ENCODE results near the gene GANC. TPM values are rescaled to one million over a fixed set of nuclear protein-coding genes. Genes with fewer than 3 reads are reported as not detected.
A peak's percentile ranks its signal among the peaks of the same experiment; 100 is the strongest.
"Not testable (repeated sequence)": the region's sequence is repeated elsewhere in the genome, so short reads cannot be mapped to it uniquely, and the experiment has no call there.

GANC gene
- total RNA-seq, 1 donor = 25.5 TPM

- H3K4me3 ChIP-seq (ENCODE audit: low read depth, low read length) = no peak overlapping the region
- TF ChIP-seq CTCF (IDR thresholded peaks at IDR 0.05; ENCODE audit: insufficient read depth, low read depth, low read length) = no peak
- no peak for DNase-seq (ENCODE audit: low read depth)
Measured at GRCh38 chr15:42289166-42289565, 16.2 kb downstream of the GANC start.

GRCh38 chr15:42301004-42301403, 28.0 kb downstream of the GANC start:
- H3K4me3 ChIP-seq (ENCODE audit: low read depth, low read length); DNase-seq (ENCODE audit: low read depth): not testable (repeated sequence)

GRCh38 chr15:42306681-42307080, 33.7 kb downstream of the GANC start:
- DNase-seq (ENCODE audit: low read depth) = peak; percentile 88
- H3K4me3 ChIP-seq (ENCODE audit: low read depth, low read length) = no peak overlapping the region
- TF ChIP-seq CTCF (IDR thresholded peaks at IDR 0.05; ENCODE audit: insufficient read depth, low read depth, low read length) = no peak

GRCh38 chr15:42313463-42313862, 40.5 kb downstream of the GANC start:
- TF ChIP-seq CTCF (IDR thresholded peaks at IDR 0.05; ENCODE audit: insufficient read depth, low read depth, low read length) = no peak
- no peak for DNase-seq (ENCODE audit: low read depth)
- H3K4me3 ChIP-seq (ENCODE audit: low read depth, low read length) = no peak overlapping the region

GRCh38 chr15:42314818-42315217, 41.8 kb downstream of the GANC start:
- DNase-seq (ENCODE audit: low read depth) = no peak
- no peak for TF ChIP-seq CTCF (IDR thresholded peaks at IDR 0.05; ENCODE audit: insufficient read depth, low read depth, low read length)
- H3K4me3 ChIP-seq (ENCODE audit: low read depth, low read length) = no peak overlapping the region

GRCh38 chr15:42315521-42315920, 42.5 kb downstream of the GANC start:
- no peak for TF ChIP-seq CTCF (IDR thresholded peaks at IDR 0.05; ENCODE audit: insufficient read depth, low read depth, low read length)
- DNase-seq (ENCODE audit: low read depth) = no peak
- H3K4me3 ChIP-seq (ENCODE audit: low read depth, low read length) = no peak overlapping the region

- H3K4me3 ChIP-seq (ENCODE audit: low read depth, low read length) = not testable (repeated sequence)
- DNase-seq (ENCODE audit: low read depth) = peak; percentile 42
Measured at GRCh38 chr15:42316282-42316805, 43.3 kb downstream of the GANC start.

GRCh38 chr15:42319206-42319605, 46.2 kb downstream of the GANC start:
- no peak for TF ChIP-seq CTCF (IDR thresholded peaks at IDR 0.05; ENCODE audit: insufficient read depth, low read depth, low read length)
- no peak for DNase-seq (ENCODE audit: low read depth)
- H3K4me3 ChIP-seq (ENCODE audit: low read depth, low read length) = no peak overlapping the region
